ENCODE measurements around the gene CENPE. TPM values are rescaled to one million over a fixed set of nuclear protein-coding genes. Genes with fewer than 3 reads are reported as not detected.

Gene CENPE
- total RNA-seq, 4 donors from 2014 or later = 0.20 to 6.1 (median 1.1) TPM

- Histone ChIP-seq H3K27me3 (no peaks in the 10 kb centered on the region), H3K4me1 (peaks cover 0 to 16% (median 0%) of the 10 kb centered on the region in 4 donors), H3K4me3 (no peak overlapping the region), H3K27ac (no peak overlapping the region), H3K36me3 (peaks cover 0 to 81% (median 11%) of the 10 kb centered on the region in 3 donors), H3K9me3 (no peaks in the 10 kb centered on the region)
- no peak for DNase-seq (ENCODE audit: low spot score in 2 of 2)
- TF ChIP-seq POLR2A (IDR thresholded peaks at IDR 0.05) = no peak
- TF ChIP-seq CTCF (IDR thresholded peaks at IDR 0.05) = no peak
- TF ChIP-seq EP300 (IDR thresholded peaks at IDR 0.05) = no peak
- WGBS, 2 donors = 92 to 95% methylated on average over 2 of the region's 2 CpGs
These were observed 108.7 kb downstream of the CENPE start for GRCh38 chr4:103089481-103089880.

- TF ChIP-seq EP300 (IDR thresholded peaks at IDR 0.05) = no peak
- no peak for TF ChIP-seq POLR2A (IDR thresholded peaks at IDR 0.05)
- no peak for TF ChIP-seq CTCF (IDR thresholded peaks at IDR 0.05)
These were observed 111.6 kb downstream of the CENPE start for GRCh38 chr4:103086551-103086950.

GRCh38 chr4:103085555-103086196 lies 112.5 kb downstream of the CENPE start:
- peaks cover 0 to 88% (median 11%) of the 10 kb centered on the region in 3 donors for H3K36me3 ChIP-seq
- no peak for TF ChIP-seq CTCF (IDR thresholded peaks at IDR 0.05)
- TF ChIP-seq EP300 (IDR thresholded peaks at IDR 0.05) = no peak
- no peak for TF ChIP-seq POLR2A (IDR thresholded peaks at IDR 0.05)
- no peaks in the 10 kb centered on the region for H3K27me3 ChIP-seq
- H3K4me1 ChIP-seq = no peaks in the 10 kb centered on the region
- no peaks in the 10 kb centered on the region for H3K9me3 ChIP-seq
- no peak for DNase-seq (ENCODE audit: low spot score in 2 of 2)
- H3K27ac ChIP-seq = no peak overlapping the region
- H3K4me3 ChIP-seq = no peak overlapping the region
- 94 to 96% methylated on average over 2 of the region's 2 CpGs for WGBS, 2 donors

More at GRCh38 chr4:103086551-103086950, 111.6 kb downstream of the CENPE start:
- Histone ChIP-seq H3K36me3 (peaks cover 0 to 87% (median 11%) of the 10 kb centered on the region in 3 donors), H3K27me3 (no peaks in the 10 kb centered on the region), H3K9me3 (no peaks in the 10 kb centered on the region), H3K27ac (no peak overlapping the region), H3K4me3 (no peak overlapping the region), H3K4me1 (peaks cover 0 to 1% (median 0%) of the 10 kb centered on the region in 4 donors)
- no peak for DNase-seq (ENCODE audit: low spot score in 2 of 2)
- WGBS, 2 donors = 65 to 71% methylated on average over 1 of the region's 1 CpG

- TF ChIP-seq EP300 (IDR thresholded peaks at IDR 0.05) (no peak), CTCF (IDR thresholded peaks at IDR 0.05) (no peak), POLR2A (IDR thresholded peaks at IDR 0.05) (no peak)
- Histone ChIP-seq H3K27me3 (no peaks in the 10 kb centered on the region), H3K4me1 (peaks cover 0 to 21% (median 15%) of the 10 kb centered on the region in 4 donors), H3K36me3 (peaks cover 0 to 42% (median 0%) of the 10 kb centered on the region in 3 donors), H3K9me3 (no peaks in the 10 kb centered on the region), H3K4me3 (no peak overlapping the region), H3K27ac (no peak overlapping the region)
- 97% methylated on average over 1 of the region's 1 CpG for WGBS, 2 donors
- no peak for DNase-seq (ENCODE audit: low spot score in 2 of 2)
These were observed 118.5 kb downstream of the CENPE start for GRCh38 chr4:103079621-103080020.

- TF ChIP-seq CTCF (IDR thresholded peaks at IDR 0.05) (no peak), POLR2A (IDR thresholded peaks at IDR 0.05) (no peak), EP300 (IDR thresholded peaks at IDR 0.05) (no peak)
- no peaks in the 10 kb centered on the region for H3K27me3 ChIP-seq
- H3K4me1 ChIP-seq = peaks cover 0 to 29% (median 15%) of the 10 kb centered on the region in 4 donors
- no peak for DNase-seq (ENCODE audit: low spot score in 2 of 2)
- WGBS, 2 donors = 22 to 23% methylated on average over 21 of the region's 21 CpGs
- peak within 1 kb of the TSS; percentile 62 to 93 (median 86) for H3K27ac ChIP-seq
- peak within 1 kb of the TSS; percentile 68 to 91 (median 86) for H3K4me3 ChIP-seq
- peaks cover 0 to 27% (median 0%) of the 10 kb centered on the region in 3 donors for H3K36me3 ChIP-seq
- no peaks in the 10 kb centered on the region for H3K9me3 ChIP-seq
These were observed 121.3 kb downstream of the CENPE start, which contains the start of gene SLC9B2 for GRCh38 chr4:103076747-103077347. Gene SLC9B2 (minus strand): TSS chr4:103076761. CDS start chr4:103067550, 9,211 bp downstream.

All from tibial nerve (tissue), 4 donors.